ENCODE measurements around the gene OR1E1. TPM values are rescaled to one million over a fixed set of nuclear protein-coding genes. Genes with fewer than 3 reads are reported as not detected.
"Not testable (repeated sequence)": the region's sequence is repeated elsewhere in the genome, so short reads cannot be mapped to it uniquely, and the experiment has no call there.

Gene OR1E1
- total and polyA plus RNA-seq, 8 donors, result not detected

- 32 to 36% methylated on average over 2 of the region's 2 CpGs for WGBS, 2 donors
- Histone ChIP-seq H3K36me3 (no peaks in the 10 kb centered on the region), H3K4me3 (no peak overlapping the region), H3K27ac (no peak overlapping the region), H3K9me3 (no peaks in the 10 kb centered on the region), H3K4me1 (no peaks in the 10 kb centered on the region), H3K27me3 (no peaks in the 10 kb centered on the region)
- FAIRE-seq (no peak), ATAC-seq (no peak), DNase-seq (no peak)
- intact Hi-C loops (cut with DNase I), result no loop called here
- TF ChIP-seq, protein P1, sequence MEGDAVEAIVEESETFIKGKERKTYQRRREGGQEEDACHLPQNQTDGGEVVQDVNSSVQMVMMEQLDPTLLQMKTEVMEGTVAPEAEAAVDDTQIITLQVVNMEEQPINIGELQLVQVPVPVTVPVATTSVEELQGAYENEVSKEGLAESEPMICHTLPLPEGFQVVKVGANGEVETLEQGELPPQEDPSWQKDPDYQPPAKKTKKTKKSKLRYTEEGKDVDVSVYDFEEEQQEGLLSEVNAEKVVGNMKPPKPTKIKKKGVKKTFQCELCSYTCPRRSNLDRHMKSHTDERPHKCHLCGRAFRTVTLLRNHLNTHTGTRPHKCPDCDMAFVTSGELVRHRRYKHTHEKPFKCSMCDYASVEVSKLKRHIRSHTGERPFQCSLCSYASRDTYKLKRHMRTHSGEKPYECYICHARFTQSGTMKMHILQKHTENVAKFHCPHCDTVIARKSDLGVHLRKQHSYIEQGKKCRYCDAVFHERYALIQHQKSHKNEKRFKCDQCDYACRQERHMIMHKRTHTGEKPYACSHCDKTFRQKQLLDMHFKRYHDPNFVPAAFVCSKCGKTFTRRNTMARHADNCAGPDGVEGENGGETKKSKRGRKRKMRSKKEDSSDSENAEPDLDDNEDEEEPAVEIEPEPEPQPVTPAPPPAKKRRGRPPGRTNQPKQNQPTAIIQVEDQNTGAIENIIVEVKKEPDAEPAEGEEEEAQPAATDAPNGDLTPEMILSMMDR (IDR thresholded peaks at IDR 0.05), result no peak
Observed at GRCh38 chr17:3418222-3418621, 20.0 kb upstream of the OR1E1 start.

- H3K4me1 ChIP-seq, result no peaks in the 10 kb centered on the region
- DNase-seq (no peak), ATAC-seq (no peak), FAIRE-seq (no peak)
- WGBS, 2 donors, result 67 to 82% methylated on average over 5 of the region's 5 CpGs
- TF ChIP-seq, protein P1 (IDR thresholded peaks at IDR 0.05), result no peak
- no peaks in the 10 kb centered on the region for H3K9me3 ChIP-seq
- no peak overlapping the region for H3K27ac ChIP-seq
- no peaks in the 10 kb centered on the region for H3K36me3 ChIP-seq
- intact Hi-C loops (cut with DNase I), result no loop called here
- no peaks in the 10 kb centered on the region for H3K27me3 ChIP-seq
- H3K4me3 ChIP-seq, result no peak overlapping the region
Observed at GRCh38 chr17:3415610-3416009, 17.4 kb upstream of the OR1E1 start.

- 50 to 64% methylated on average over 1 to 5 of the region's 16 CpGs for WGBS, 2 donors
- H3K36me3 ChIP-seq; H3K9me3 ChIP-seq; ATAC-seq; H3K4me1 ChIP-seq; H3K27me3 ChIP-seq; H3K27ac ChIP-seq; H3K4me3 ChIP-seq; intact Hi-C loops (cut with DNase I); FAIRE-seq; DNase-seq: not testable (repeated sequence)
Observed at GRCh38 chr17:3412216-3412615, 14.0 kb upstream of the OR1E1 start.

DNA sequence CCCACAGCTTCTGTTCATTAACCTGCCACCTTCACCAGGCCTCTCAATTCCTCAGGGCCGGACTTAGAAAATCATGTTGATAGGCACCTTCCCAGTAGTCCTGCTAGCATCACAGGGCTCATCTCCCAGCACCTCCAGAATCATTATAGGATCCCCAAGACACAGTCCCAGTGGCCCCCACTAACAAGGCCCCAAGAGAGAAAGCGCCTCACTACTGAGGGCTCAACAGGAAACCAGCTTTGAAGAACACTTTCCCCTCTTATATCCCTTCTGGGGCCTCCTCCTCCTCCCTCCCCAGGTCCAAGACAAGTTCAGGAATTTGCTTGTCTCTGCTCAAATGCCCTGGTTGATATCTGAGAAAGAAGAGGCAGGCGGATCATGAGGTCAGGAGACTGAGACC, 12.9 kb upstream of the OR1E1 start, which contains the start of gene OR3A3:
OR3A3 (plus strand) TSS at position 301 of the 400 bp plus-strand sequence.
- Histone ChIP-seq H3K9me3 (no peaks in the 10 kb centered on the region), H3K27me3 (no peaks in the 10 kb centered on the region), H3K4me3 (no peak within 1 kb of the TSS), H3K4me1 (no peaks in the 10 kb centered on the region), H3K36me3 (no peaks in the 10 kb centered on the region), H3K27ac (no peak within 1 kb of the TSS)
- DNase-seq (no peak), FAIRE-seq (no peak), ATAC-seq (no peak)
- TF ChIP-seq, protein P1 (IDR thresholded peaks at IDR 0.05), result no peak
- intact Hi-C loops (cut with DNase I), result no loop called here
- WGBS, 2 donors, result 72 to 73% methylated on average over 3 of the region's 3 CpGs

GRCh38 chr17:3403856-3404255, 5.6 kb upstream of the OR1E1 start:
- H3K9me3 ChIP-seq; H3K27ac ChIP-seq; FAIRE-seq; ATAC-seq; H3K36me3 ChIP-seq; intact Hi-C loops (cut with DNase I); H3K4me1 ChIP-seq; DNase-seq; H3K27me3 ChIP-seq; H3K4me3 ChIP-seq: not testable (repeated sequence)
- 65 to 87% methylated on average over 1 of the region's 1 CpG for whole genome bisulfite sequencing, 2 donors

DNA sequence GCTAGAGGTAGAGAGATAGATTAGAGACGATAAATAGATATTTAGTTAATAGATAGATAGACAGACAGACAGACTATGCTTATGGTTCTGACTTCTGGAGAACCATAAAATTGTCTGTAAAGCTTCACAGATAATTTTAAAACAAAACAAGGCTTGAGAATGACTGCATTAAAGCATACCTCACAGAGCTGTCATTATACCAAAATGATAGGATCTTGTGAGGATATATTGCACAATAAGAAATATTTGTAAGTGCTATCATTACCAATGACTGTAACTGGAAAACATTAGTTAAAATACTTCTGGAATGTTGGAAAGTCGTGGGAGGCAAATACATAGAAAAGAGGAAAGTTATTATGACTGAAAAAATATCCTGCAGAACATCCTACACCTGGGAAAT, 3.6 kb upstream of the OR1E1 start:
- ATAC-seq (no peak), FAIRE-seq (no peak), DNase-seq (no peak)
- Histone ChIP-seq H3K4me1 (no peaks in the 10 kb centered on the region), H3K36me3 (no peaks in the 10 kb centered on the region), H3K27me3 (no peaks in the 10 kb centered on the region), H3K4me3 (no peak overlapping the region), H3K9me3 (no peaks in the 10 kb centered on the region), H3K27ac (no peak overlapping the region)
- WGBS, 2 donors, result 30 to 36% methylated on average over 2 of the region's 2 CpGs
- intact Hi-C loops (cut with DNase I), result no loop called here
- TF ChIP-seq, protein P1 (IDR thresholded peaks at IDR 0.05), result no peak
